Measurements from ENCODE around the gene NCOA1.

NCOA1 gene

DNA sequence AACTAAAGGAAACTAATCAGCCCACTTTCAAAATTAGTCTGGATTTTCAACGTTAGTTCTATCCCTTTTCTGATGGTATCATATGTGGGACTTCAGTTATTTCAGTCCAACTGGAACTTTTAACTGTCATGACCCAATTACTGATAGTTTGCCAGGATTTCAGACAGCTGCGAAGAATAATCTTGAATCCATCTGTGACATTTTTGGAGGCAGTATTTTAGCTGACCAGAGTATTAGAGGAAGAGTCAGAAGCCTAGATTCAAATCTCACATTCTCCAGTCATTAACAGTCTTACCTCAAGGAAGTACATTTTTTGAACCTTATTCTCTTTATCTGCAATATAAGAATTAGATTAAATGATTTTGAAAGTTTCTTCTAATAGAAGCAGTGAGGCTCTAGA is 220.8 kb downstream of the NCOA1 start:
- DNase-seq = no peak

DNA sequence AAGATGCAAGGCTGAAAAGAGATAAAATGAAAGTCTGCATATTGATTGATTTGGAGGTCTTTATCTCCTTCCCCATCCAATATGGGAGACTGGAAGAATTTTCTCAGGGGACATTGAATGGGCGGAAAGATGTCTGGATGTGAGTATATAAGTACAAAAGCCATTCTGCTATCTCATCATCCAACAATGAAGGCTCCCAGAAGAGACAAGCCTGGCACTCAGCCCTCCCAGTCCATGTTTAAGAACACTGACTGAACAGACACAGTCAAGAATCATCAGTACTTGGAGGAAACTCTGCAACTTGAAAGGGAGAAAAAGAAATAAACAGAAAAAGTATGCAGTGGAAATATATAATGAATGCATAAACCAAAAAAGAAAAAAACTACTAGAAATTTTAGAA is 221.2 kb downstream of the NCOA1 start:
- no peak for DNase-seq

DNA sequence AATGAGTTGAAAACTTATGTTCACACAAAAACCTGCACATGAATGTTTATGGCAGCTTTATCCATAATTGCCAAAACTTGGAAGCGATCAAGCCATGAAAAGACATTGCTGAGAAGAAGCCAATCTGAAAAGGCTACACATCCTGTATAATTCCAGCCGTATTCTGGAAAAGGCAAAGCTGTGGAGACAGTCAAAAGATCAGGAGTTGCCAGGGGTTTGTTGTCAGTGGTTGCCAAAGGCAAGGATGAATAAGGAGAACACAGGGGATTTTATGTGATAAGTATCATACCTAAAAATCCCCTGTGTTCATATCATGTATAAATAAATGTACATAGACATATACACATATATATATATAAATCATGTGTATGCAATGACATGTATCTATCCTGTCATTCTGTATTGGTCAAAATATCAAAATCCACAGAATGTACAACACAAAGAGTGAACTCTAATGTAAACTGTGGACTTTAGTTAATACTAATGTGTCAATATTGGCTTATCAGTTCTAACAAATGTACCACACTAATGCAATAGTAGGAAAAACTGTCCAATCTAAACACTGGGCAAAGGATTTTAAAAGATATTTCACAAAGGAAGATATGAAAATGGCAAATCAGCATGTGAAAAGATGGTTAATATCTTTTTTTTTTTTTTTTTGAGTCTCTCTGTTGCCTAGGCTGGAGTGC is 226.4 kb downstream of the NCOA1 start:
- DNase-seq = no peak

DNA sequence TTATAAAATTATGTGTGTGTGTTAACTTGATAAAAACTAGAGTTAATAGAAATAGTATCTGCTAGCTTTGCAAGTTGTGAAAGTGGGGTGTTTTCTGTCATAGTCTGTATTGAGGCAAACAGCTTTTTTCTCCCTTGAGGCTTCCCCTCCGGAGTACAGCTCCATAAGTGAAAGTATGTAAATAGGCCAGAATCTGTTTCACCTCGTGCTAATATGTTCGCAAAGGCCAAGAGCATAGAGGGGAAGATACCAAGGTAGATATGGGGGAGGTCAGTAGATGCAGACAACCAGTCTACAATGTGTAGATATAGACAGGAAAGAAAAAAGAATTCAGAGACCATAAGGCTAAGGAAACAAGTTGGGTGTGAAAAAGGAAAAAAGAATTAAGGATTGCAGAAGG is 229.3 kb downstream of the NCOA1 start:
- no peak for DNase-seq

DNA sequence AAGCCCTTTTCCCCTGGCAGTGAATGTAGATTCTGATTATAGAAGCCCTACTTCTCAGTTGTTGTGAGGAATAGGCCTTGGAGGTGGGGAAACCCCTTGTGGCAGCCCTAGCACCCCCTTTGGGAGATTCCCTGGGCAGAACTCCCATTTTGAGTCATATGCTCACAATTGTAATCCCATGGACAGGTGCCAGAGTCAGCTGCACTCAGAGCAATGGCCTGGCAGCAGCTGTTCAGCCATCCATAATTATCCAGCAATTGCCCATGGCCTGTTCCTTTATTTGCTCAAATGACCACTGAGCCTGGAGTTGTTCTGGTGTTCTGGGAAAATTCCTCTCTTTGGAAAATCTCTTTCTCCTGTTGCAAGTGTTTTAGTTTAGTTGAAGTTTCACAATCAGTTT is 230.4 kb downstream of the NCOA1 start:
- peak; percentile 86 to 87 for DNase-seq

DNA sequence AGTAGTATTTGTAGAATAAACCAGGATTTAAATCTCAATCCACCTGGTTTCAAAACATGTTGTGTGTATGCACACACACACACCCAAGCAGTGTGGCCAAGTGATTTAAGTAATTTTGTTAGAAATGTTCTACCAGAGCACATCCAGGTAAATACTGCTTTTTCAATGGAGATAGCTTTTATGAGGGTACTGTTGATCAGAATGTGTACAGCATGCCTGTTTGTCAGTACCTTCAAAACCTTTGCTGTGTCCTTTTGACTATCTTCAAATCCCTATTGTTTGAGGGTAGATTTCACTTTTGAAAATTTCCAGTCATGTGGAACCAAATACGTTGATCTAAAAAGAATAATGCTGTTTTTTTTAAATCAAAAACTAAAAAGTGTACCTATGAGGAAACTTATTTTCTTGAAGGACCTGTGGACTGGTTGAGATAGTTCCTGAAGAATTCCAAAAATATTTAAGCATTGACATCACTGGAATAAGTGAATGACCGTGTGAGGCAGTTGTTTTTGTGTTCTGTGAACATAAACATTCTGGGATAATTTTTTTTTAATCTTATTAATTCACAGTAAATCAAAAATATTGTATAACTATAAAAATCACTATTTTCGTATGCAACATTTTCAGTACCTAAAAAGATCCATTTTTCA is 231.2 kb downstream of the NCOA1 start:
- DNase-seq = no peak

DNA sequence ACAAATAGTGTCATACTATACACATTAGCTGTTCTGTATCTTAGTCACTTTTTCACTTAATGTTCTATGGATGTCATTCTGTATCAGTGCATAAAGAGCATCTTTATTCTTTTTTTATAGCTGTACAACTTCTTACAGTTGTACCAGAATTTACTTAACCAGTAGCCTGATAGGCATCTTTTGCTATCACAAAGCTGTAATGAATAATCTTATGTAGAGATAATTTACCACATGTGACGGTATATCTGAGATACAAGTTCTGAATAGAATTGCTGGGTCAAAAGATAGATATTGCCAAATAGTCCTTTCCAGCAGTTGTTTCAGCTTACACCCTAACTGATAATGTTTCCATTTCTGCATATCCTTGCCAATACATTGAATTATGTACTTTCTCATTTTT is 232.1 kb downstream of the NCOA1 start:
- DNase-seq = no peak

DNA sequence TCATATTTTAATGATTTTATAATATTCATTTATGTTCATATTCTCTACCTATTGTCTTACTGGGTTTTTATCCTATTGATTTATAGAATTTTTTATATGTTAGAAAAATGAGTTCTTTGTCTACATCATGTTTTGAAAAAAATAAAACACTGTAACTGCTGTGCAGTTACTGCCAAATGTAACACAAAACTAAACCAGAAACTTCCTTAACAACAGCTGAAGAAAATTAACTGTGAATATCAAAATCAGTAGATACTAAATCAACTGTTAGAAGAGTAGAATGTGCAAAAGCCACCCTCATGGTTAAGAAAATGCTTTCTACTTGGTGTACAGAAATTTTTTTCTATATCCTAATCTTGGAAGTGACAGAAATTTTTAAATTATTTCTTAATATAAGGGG is 232.6 kb downstream of the NCOA1 start:
- DNase-seq = no peak

DNA sequence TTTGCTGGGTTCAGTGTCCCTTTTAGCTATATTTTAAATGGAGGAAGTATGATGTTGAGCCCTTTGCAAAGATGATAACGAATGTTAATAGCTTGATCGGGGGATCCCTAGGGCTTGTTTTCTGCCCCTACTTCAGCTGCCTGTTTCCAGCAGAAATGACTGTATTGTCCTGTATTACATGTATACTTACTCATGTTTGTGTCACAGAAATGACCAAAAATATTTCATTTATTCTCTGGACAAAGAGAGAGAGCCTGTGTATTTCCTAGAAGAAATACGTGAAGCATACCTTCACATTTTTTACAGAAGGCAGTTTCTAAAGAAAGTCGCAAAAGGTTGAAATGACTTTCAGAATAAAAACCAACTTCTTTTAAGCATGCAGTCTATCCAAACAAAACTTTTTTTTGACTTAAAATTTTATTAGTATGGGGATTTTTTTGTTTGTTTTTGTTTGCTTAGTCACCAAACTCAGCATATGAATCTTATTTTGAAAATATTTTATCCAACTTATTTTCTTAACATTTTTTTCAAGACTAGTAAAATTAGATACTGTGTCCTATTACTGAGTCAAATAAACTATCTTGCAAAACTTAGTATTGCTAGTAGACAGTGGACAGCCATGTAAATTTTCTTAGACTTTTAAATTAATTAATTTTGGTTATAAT is 233.2 kb downstream of the NCOA1 start:
- no peak for DNase-seq

DNA sequence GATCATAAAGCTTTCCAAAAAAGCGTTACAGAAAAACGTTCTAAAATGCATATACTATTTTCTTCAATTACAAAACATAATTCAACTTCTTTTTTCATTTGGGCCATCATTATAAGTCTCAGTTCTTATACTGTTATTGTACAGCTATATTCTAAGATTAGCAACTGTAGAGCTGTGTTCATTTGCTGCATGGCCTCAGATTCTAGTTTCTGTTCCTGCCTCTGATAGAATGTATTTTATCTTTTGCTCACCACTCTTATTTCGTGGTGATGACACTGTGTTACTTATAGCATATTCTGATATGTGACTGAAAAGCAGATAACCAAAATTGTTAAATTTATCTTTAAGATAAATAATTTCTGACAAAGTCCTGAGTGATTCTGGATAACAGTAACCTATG is 234.9 kb downstream of the NCOA1 start:
- no peak for DNase-seq

DNA sequence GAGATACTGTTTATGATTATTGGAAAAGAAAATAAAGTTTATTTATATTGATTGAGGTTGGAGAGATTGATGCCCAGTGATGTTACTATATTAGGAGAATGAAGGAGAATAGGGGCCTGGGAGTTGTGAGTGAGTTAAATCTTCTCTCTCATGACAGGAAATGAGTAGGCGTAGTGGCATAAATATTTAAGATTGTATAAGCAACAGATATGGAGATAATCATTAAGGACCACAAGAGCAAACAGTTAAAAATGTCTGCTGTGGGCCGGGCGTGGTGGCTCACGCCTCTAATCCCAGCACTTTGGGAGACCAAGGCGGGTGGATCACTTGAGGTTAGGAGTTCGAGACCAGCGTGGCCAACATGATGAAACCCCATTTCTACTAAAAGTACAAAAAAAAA is 239.4 kb downstream of the NCOA1 start:
- DNase-seq = no peak

DNA sequence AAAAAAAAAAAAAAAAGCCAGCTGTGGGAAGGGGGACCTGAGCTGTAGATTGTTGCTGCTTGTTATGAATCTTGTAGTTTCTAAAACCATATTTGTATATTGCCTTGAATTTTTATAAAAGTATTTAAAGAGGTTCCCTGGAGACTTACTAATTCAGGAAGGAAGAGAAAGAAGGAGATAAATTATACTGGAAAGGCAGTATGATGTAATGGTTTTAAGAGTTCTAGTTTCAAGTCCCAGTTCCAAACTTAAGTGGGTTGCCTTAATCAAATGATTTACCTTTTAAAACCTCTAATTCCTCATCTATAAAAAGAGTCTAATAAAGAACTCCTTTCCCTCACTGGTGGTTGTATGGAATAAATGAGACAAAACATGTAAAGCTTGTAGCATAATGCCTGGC is 240.0 kb downstream of the NCOA1 start:
- DNase-seq = no peak

DNA sequence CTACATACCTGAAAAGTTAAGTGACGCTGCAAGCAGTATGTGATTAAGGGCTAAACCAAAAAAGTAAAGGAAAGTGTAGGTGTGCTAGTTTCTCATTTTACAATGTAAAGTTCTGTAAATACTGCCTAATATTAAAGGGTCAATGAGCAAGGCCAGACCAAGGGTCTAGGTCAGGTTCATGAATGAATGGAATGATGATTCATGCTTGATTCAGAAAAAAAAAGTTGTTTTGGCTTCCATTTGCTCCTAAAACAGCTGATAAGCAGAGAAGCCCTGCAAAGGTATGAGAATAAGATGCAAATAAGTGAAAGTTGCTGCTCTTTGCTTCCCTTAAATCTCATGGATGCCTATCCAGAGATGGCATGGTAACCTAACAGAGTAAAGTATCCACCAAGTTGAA is 240.9 kb downstream of the NCOA1 start:
- DNase-seq = no peak

DNA sequence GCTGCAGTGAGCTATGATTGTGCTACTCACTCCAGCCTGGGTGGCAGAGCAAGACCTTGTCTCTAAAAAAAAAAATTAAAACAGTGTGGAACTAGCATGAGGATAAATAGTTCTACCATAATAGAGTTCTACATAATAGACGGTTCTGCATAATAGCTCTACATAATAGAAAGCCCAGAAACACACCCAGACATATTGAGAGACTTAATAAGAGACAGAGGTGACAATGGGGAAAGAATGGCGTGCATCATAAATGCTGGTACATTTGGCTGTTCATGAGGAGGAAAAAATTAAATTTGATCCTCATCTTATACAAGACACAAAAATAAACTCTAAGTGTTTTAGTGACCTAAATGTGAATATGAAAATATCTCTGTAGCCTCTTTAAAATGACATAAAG is 243.7 kb downstream of the NCOA1 start:
- no peak for DNase-seq

DNA sequence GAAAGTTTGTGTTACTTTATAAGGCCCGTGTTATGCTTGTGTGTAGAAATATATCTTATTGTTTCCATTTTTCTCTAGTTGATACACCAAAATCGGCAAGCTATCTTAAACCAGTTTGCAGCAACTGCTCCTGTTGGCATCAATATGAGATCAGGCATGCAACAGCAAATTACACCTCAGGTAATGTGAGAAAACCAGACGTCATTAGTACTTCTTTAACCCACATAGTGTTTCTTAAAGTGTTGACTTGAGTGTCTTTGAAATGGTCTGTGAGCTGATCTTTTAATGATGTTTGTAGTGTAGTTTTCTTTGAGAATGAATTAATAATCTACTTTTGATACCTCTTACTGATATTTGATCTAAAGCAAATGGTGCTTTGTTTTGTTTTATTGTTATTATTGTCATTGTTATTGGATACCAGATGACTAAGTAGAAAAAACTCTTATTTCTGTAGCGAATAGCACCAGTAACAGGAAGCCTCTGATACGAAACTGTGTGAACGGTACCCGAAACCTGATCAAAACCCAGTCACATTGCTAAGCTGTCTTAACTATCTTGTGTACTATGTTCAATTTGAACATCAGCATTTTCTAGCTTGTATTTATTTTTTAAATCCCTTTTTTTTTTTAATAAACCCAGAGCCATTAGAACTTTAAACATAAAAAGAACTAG is 248.4 kb downstream of the NCOA1 start:
- no peak for DNase-seq

DNA sequence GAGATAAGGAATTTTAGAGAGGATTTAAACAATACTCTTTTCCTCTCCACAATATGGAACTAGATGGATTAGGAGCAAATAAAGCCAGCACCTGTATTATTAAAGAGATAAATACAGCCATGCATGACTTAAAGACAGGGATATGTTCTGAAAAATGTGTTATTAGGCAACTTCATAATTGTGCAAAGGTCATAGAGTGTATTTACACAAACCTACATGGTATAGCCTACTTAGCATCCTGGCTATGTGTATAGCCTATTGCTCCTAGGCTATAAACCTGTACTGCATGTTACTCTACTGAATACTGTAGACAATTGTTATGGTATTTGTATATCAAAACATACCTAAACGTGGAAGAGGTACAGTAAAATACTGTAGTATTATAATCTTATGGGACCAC is 249.1 kb downstream of the NCOA1 start:
- DNase-seq = no peak

DNA sequence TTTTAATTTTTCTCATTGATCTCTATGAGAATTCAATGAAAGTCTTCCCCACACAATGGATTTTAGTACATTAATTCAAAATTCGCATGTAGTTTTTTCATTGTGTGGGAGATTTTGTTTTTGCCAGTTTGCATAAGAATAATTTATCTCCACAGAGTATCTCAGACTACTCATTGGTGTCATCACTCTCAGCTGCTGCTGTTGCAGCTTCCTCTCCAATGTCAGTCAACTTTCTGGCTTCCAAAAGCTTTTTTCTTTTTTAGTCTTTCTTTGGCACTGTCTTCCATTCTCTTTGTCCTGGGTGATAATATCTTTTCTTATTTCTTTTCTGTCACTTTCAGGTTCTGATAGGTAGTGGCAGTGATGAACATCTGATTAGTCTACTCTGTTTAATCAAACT is 251.7 kb downstream of the NCOA1 start:
- no peak for DNase-seq

DNA sequence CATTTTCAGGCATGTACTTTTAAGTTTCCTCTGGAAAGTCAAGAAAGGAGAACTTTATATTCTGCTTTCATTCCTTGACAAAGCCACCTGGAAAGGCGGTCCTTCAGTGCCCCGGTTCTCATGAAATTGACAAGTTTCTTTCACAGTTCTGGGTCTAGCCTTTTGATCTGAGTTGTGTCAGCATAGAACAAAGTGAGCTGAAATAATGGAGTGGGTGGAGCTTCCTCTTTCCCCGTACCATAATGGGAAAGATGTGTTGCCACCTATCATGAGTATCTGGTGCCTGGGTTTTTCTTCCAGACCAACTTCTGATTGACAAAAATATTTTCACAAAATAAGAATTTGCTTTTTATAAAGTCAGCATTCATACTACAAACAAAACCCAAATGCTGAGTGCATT is 252.9 kb downstream of the NCOA1 start:
- DNase-seq = no peak

DNA sequence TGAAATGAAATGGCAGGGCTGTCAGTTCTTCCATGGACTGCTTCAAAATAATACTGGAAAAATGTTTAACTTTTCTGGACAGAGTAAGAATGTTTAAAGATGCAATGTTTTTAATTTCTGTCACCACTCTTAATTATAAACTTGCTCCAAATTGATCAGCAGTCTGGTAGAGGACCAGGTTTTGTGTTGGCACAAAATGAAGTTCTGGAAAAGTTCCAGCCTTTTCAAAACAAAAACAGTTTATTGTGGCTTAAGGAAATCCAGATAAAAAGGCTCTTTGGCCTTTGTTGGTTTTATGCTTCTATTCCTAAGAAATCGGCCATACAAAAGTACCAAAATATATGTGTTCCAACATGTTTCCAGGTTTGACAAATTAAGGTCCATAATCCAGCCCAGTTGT is 253.3 kb downstream of the NCOA1 start:
- no peak for DNase-seq

DNA sequence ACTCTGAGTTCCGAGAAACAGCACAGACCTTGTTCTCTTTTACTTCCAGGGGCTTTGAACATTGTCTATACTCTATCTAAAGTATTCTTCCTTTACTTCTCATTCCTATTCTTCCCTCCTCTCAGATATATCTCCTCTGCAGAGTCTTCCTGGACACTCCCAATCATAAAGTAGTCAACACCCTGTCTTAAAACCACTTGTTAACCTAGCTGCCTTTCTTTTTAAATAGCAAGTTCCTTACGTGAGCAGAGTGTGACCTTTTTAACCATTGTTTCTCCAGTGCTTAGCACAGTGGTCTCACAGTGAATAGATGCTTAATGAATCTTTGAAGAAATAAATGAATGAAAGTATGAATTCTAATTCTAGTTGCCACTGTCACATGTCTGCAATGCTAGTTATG is 254.8 kb downstream of the NCOA1 start:
- DNase-seq = no peak

DNA sequence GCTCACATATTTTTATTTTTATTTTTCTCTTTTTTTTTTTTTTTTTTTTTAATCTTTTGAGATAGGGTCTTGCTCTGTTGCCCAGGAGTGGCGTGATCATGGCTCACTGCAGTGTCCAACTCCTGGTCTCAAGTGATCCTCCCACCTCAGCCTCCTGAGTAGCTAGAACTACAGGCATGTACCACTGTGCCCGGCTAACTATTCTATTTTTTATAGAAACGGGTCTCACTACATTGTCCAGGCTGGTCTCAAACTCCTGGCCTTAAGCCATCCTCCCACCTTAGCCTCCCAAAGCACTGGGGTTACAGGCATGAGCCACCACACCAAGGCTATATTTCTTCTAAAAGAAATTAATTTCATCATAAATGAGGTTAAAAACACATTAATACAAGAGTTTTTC is 256.2 kb downstream of the NCOA1 start:
- no peak for DNase-seq

DNA sequence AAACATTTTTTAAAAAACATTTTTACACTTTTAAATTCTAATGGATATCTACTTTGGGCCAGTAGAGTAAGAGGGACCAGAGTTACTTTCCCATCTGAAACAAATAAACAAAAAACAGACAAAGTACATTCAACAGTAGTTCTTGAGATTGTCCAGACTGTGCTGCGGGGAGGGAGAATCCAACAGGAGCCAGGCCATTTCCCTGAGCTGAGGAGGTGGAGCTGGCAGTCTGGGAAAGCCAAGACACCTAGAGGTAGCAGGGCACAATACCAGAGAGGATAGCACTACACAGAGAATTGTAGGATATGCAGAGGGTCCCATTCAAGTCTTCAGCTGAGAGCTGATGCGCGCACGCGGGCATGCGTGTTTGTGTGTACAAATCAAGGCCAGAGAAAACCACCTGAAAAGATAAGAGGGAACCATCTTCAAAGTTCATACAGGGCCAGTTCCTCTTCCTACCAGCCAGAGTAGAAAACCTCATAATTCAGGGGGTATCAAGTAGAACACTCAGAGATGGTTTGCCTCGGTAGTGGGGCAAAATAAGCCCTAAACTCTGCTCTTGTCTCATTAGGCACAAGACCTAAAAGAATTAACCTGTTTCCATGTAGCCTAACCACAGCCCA is 258.1 kb downstream of the NCOA1 start:
- no peak for DNase-seq

DNA sequence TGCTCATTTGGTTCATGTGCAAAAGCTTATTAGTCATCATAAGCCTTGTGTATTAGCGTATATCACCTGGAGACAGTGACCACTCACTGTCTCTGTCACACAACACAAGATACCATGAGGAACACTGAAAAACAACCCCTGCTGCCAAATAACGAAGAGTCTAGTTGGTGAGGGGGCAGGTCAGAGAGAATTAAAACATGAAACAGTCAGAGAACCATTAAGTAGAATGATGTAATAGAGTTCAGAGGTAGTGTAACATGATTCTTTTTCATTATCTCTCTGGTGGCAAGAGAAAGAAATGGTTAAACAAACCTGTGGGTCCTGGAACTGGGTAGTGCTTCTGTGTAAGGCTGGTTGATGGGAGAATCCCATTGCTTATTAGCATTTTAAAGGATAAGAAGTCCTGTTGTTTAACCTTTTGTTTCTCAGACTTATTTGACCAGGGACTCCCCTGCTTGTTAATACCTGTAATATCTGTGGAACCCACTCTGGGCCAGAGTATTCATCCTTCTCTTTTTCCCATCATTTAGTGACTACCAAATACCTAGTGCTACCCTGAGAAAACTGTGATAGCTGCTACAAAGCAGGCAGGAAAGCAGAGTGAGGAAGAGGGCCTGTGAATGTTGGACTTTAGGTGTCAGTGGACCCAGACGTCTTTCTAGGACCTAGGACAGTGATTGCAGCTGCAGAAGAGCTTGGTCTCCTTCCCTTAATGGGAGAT is 264.1 kb downstream of the NCOA1 start:
- no peak for DNase-seq
